OCI-LY3 (cell line): ENCODE results near the gene GAB2.
"Not testable (repeated sequence)": the region's sequence is repeated elsewhere in the genome, so short reads cannot be mapped to it uniquely, and the experiment has no call there.

Source experiments
- H2AFZ ChIP-seq: fragments of 200-600, 300-600 bp; shearing (Covaris generic); 2 replicates; pipeline ENCODE4 v1.6.0; 2014; ENCODE audit warnings: antibody characterized with exemption, low read depth, low read length
- H3K27ac ChIP-seq: fragments of 200-600, 300-600 bp; sonication (generic); 2 replicates; pipeline ENCODE4 v1.5.1; 2014; ENCODE audit warnings: mild to moderate bottlenecking, low read length, moderate library complexity, mixed read lengths
- H3K27me3 ChIP-seq: fragments of 200-600, 300-600 bp; sonication (generic); 2 replicates; pipeline ENCODE4 v1.6.1; 2014; ENCODE audit warnings: low read depth, low read length, mixed read lengths
- H3K36me3 ChIP-seq: fragments of 200-600, 300-600 bp; sonication (generic); replicated peaks from 2 replicates; pipeline ENCODE3; 2014; ENCODE audit warnings: low read depth, low read length, mixed read lengths
- H3K4me1 ChIP-seq: fragments of 300-600, 200-600 bp; sonication (generic); 2 replicates; pipeline ENCODE4 v1.6.1; 2014; ENCODE audit warnings: low read length, mixed read lengths
- H3K4me2 ChIP-seq: fragments of 200-600, 300-600 bp; sonication (generic); 2 replicates; pipeline ENCODE4 v1.6.1; 2014; ENCODE audit warnings: low read length, mixed read lengths
- H3K4me3 ChIP-seq: fragments of 300-600, 200-600 bp; sonication (generic); 2 replicates; pipeline ENCODE4 v1.5.1; 2014; ENCODE audit warnings: antibody characterized with exemption, mild to moderate bottlenecking, low read length, moderate library complexity
- H3K79me2 ChIP-seq: fragments of 300-600, 200-600 bp; shearing (Covaris generic); 2 replicates; pipeline ENCODE4 v1.6.1; 2014; ENCODE audit warnings: mild to moderate bottlenecking, low read length, mixed read lengths
- H3K9ac ChIP-seq: fragments of 300-600, 200-600 bp; shearing (Covaris generic); 2 replicates; pipeline ENCODE4 v1.6.0; 2014; ENCODE audit warnings: mild to moderate bottlenecking, low read length, moderate library complexity
- H3K9me3 ChIP-seq: fragments of 200-600, 300-600 bp; shearing (Covaris generic); 2 replicates; pipeline ENCODE4 v1.6.1; 2014; ENCODE audit warnings: low read length, mixed read lengths; ENCODE audit not compliant: insufficient read depth
- H4K20me1 ChIP-seq: fragments of 200-600, 300-600 bp; sonication (generic); 2 replicates; pipeline ENCODE4 v1.6.1; 2016; ENCODE audit warnings: low read length, mixed read lengths; ENCODE audit not compliant: insufficient read depth
- CTCF ChIP-seq: fragments of 200-600, 300-600 bp; sonication (generic); IDR thresholded peaks from 2 replicates; pipeline ENCODE4 v1.5.1; 2014; ENCODE audit warnings: antibody characterized with exemption, low read length, low read depth
- EZH2phosphoT487 ChIP-seq: fragments of 200-600 bp; shearing (Covaris generic); IDR thresholded peaks from 2 replicates; pipeline ENCODE4 v1.6.1; 2018; ENCODE audit warnings: antibody characterized with exemption, mixed run types, low read depth

The GAB2 gene

DNA sequence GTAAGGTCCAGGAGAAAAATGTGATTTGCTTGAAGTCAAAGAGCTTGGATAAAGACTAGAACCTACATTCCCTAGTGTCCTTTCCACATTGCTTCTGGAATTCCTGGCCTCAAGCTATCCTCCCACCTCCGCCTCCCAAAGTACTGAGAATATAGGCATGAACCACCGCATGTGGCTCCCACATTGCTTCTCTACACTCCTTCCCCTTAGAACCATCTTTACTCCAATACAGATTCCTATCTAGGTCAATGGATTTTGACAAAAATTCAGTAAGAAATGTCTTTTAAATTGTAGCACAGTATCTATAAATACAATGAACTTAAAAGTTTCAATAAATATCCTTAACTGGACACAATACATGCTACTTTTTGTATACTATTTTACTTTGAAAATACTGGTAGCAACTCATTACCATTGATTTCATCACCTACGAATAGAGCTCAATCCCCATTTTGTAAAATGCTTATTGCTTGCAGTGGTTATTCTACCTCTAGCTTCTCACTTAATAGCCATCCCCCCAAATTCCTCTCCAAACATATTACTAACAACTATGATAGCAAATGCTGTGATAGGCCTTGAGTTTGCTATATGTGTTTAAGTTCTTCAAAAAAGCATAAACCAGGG lies 53.4 kb downstream of the GAB2 start:
- no peaks in the 10 kb centered on the region for H3K27me3 ChIP-seq
- no peak overlapping the region for H3K4me3 ChIP-seq
- no peak overlapping the region for H3K9ac ChIP-seq
- H3K79me2 ChIP-seq = no peaks in the 10 kb centered on the region
- no peak overlapping the region for H3K27ac ChIP-seq
- no peaks in the 10 kb centered on the region for H3K36me3 ChIP-seq
- no peak overlapping the region for H3K4me2 ChIP-seq
- no peaks in the 10 kb centered on the region for H3K9me3 ChIP-seq
- no peaks in the 10 kb centered on the region for H4K20me1 ChIP-seq
- H3K4me1 ChIP-seq = no peaks in the 10 kb centered on the region
- H2AFZ ChIP-seq = no peak overlapping the region
- TF ChIP-seq CTCF = no peak
- TF ChIP-seq EZH2phosphoT487 = no peak

DNA sequence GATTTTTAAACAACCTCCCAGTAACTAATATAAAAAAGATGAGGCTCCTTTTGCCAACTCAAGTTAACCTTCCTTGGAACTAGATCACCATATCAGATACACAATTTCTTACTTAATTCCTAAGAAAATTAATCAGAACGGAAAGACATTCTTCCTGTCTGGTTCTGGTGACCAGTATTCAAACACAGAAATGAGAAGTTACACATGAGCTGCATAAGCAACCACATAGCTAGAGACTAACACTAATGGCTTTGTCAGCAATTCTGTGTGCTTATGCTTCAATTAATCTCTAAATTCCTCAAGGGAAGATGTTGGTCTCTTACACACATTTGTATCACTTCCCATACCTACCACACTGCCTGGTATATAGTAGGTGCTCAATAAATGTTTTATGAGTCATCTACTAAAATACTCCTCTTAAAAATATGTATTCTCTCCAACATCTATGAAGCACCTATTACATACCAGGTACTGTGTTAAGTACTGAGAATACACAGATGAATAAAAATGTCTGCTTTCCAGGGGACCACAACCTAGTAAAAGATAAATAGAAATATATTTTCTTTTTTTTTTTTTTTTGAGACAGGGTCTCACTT lies 54.5 kb downstream of the GAB2 start:
- H3K4me2 ChIP-seq = no peak overlapping the region
- no peaks in the 10 kb centered on the region for H4K20me1 ChIP-seq
- H3K79me2 ChIP-seq = no peaks in the 10 kb centered on the region
- H3K27me3 ChIP-seq = no peaks in the 10 kb centered on the region
- no peaks in the 10 kb centered on the region for H3K4me1 ChIP-seq
- H3K9me3 ChIP-seq = no peaks in the 10 kb centered on the region
- TF ChIP-seq CTCF (no peak), EZH2phosphoT487 (no peak)
- H3K4me3 ChIP-seq = no peak overlapping the region
- H3K9ac ChIP-seq = no peak overlapping the region
- H3K27ac ChIP-seq = no peak overlapping the region
- no peak overlapping the region for H2AFZ ChIP-seq
- no peaks in the 10 kb centered on the region for H3K36me3 ChIP-seq

DNA sequence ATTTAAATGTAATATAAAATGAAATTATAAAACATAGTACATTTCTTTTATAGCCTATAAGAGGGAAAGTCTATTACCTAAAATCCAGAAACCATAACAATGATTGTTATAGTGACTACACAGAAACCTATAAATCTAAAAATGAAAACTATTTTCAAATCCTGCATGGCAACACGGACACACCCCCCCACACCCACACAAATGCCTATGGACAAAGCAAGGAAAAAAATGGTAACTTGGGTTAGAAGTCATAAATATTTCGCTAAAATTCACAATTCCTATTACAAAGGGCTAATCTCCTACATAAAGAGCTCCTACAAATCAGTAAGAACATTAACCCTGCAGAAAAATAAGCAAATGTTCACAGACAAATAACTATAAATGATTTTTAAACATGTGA lies 56.4 kb downstream of the GAB2 start:
- Histone ChIP-seq H3K79me2 (no peaks in the 10 kb centered on the region), H3K36me3 (no peaks in the 10 kb centered on the region), H3K27ac (no peak overlapping the region), H3K27me3 (no peaks in the 10 kb centered on the region), H3K9me3 (no peaks in the 10 kb centered on the region), H3K4me3 (no peak overlapping the region), H3K4me2 (no peak overlapping the region), H3K9ac (no peak overlapping the region), H3K4me1 (no peaks in the 10 kb centered on the region), H2AFZ (no peak overlapping the region), H4K20me1 (no peaks in the 10 kb centered on the region)
- TF ChIP-seq EZH2phosphoT487 (no peak), CTCF (no peak)

DNA sequence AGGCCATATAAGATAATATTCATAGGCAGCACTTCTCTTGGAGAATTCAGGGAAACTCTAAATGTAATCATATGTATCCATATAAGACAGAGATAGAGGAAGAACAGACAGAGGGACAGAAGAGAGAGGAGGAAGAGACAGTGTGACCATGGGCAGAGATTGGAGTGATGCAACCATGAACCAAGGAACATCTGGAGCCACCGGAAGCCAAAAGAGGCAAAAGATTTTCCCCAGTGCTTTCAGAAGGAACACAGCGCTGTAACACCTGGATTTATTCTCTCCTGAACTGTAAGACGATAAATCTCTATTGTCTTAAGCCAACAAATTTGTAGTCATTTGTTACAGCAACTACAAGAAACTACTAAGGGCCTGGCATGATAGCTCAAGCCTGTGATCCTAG lies 57.7 kb downstream of the GAB2 start:
- Histone ChIP-seq H3K79me2 (no peaks in the 10 kb centered on the region), H2AFZ (no peak overlapping the region), H3K9ac (no peak overlapping the region), H3K36me3 (no peaks in the 10 kb centered on the region), H3K4me3 (no peak overlapping the region), H3K4me2 (no peak overlapping the region), H3K27me3 (no peaks in the 10 kb centered on the region), H3K27ac (no peak overlapping the region), H3K4me1 (no peaks in the 10 kb centered on the region), H3K9me3 (no peaks in the 10 kb centered on the region), H4K20me1 (no peaks in the 10 kb centered on the region)
- no peak for TF ChIP-seq CTCF
- TF ChIP-seq EZH2phosphoT487 = no peak

DNA sequence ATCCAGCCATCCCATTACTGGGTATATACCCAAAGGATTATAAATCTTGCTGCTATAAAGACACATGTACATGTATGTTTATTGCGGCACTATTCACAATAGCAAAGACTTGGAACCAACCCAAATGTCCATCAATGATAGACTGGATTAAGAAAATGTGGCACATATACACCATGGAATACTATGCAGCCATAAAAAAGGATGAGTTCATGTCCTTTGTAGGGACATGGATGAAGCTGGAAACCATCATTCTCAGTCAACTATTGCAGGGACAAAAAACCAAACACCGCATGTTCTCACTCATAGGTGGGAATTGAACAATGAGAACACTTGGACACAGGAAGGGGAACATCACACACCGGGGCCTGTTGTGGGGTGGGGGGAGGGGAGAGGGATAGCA lies 59.7 kb downstream of the GAB2 start:
- H3K9ac ChIP-seq, H3K27ac ChIP-seq, H2AFZ ChIP-seq, H3K4me2 ChIP-seq, H3K9me3 ChIP-seq, H3K4me1 ChIP-seq, H3K36me3 ChIP-seq, H4K20me1 ChIP-seq, H3K27me3 ChIP-seq, H3K79me2 ChIP-seq, H3K4me3 ChIP-seq: not testable (repeated sequence)

GRCh38 chr11:78357425-78357824 lies 60.2 kb downstream of the GAB2 start:
- not testable (repeated sequence) for H3K36me3 ChIP-seq, H3K27me3 ChIP-seq, H3K79me2 ChIP-seq, H3K9me3 ChIP-seq, H3K4me2 ChIP-seq, H3K27ac ChIP-seq, H3K4me1 ChIP-seq, H3K4me3 ChIP-seq, H3K9ac ChIP-seq, H2AFZ ChIP-seq, H4K20me1 ChIP-seq
